HG02840 (cell line): ENCODE measurements around the gene NDUFB4.
"Not testable (repeated sequence)": the region's sequence is repeated elsewhere in the genome, so short reads cannot be mapped to it uniquely, and the experiment has no call there.

Experiments
- ATAC-seq: cut with Tn5 transposase; IDR thresholded peaks from one replicate; pipeline ENCODE4 v1.9.1; 2021; ENCODE audit warnings: mild to moderate bottlenecking, moderate library complexity, moderate number of reproducible peaks; ENCODE audit not compliant: unreplicated experiment, low FRiP score

NDUFB4 gene

DNA sequence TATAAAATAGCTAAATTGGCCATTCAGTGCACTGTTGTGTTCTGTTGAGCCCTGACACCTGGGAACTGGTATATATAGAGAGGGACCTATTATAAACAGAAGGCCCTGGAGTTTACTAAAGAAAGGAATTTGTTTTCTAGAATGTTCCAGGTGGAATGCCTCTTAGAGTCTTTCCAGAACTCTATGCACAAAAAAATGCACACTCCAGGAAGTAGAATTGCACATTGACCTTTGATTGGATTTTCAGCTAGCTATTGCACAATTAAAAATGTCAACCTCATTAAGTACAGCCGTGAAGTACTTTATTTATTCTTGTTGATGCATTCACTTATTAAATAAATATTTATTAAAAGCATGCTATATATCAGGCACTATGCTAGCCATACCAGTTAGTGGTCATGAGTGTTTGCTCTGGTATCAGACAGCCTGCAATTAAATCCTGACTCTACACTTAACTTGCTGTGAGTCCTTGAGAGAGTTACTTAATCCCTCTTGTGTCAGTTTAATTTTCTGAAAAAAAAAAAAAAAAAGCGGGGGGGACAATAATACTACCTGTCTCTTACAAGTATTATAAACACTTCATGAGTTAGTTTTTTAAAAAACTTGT is 40.8 kb downstream of the NDUFB4 start:
- ATAC-seq: no peak

DNA sequence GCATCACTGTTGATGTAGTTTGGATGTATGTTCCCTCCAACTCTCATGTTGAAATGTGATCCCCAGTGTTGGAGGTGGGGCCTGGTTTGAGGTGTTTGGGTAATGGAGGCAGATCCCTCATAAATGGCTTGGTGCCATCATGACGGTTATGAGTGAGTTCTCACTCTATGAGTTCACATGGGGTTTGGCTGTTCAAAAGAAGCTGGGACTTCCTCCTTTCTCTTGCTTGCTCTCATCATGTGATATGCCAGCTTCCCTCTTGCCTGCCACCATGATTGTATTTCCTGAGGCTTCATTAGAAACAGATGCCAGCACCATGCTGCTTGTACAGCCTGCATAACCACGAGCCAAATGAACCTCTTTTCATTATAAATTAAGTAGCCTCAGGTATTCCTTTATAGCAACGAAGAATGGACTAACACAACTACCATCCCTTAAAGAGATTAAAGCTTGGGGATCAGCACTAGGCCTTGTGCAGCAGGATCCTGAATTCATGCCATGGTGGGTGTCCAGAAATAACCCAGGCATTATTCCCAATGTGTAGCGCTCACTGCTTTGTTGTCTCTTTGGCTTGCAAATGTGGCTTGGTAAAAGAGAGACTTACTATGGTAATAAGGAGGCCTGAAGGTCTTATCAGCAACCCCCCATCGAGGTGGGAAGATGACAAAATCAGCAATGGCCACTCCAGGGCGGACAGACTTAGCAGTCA is 41.9 kb downstream of the NDUFB4 start:
- no peak for ATAC-seq

DNA sequence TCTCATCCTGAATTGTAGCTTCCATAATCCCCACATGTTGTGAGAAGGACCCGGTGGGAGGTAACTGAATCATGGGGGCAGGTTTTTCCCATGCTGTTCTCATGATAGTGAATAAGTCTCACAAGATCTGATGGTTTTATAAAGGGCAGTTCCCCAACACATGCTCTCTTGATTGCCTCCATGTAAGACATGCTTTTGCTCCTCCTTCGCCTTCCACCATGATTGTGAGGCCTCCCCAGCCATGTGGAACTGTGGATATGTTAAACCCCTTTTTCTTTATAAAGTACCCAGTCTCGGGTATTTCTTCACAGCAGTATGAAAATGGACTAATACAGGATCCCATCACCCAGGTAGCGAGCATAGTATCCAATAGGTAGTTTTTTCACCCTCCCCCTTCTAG is 42.7 kb downstream of the NDUFB4 start:
- ATAC-seq: not testable (repeated sequence)

DNA sequence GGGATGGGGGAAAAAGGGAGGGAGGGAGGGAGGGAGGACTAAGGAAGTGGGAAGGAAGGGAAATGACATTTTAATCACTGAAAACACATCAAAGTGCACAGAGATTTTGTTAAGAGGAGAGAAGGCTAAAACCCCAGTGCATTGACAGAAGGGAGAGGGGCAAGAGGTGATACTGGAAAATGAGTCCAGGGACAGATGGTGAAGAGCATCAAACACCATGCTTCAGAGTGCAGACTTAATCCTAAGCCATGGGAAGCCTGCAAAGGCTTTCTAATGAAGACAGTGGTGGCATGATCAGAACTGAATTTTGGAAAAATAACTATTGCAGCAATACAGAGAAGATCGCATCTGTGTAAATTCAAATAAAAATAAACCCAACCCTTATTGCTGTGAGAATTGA is 44.1 kb downstream of the NDUFB4 start:
- ATAC-seq: no peak

DNA sequence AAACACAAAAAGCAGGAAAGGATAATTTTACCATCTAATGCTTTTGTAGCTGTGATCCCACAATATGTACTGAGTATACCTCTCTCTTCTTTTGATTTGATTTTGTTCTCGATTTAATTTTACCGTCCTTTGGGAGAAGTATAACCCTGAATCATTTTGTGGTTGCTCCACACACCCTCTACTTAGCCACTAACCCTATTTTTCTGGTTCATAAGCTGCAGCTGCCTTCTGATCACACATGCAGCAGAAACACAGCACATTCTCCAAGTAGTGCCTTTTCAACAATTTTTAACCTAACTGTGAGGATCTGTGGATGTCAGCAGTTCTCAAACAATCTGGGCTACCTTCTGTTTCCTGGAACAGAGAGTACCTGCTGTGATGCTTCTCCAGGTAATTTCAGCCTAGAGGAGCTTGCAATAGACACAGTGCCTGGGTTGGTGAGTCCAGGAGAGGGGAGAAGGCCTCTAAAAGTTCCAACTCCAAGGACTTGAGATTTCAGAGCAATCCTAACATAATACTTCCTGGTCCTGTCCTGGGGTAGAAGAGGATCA is 45.6 kb downstream of the NDUFB4 start:
- no peak for ATAC-seq

DNA sequence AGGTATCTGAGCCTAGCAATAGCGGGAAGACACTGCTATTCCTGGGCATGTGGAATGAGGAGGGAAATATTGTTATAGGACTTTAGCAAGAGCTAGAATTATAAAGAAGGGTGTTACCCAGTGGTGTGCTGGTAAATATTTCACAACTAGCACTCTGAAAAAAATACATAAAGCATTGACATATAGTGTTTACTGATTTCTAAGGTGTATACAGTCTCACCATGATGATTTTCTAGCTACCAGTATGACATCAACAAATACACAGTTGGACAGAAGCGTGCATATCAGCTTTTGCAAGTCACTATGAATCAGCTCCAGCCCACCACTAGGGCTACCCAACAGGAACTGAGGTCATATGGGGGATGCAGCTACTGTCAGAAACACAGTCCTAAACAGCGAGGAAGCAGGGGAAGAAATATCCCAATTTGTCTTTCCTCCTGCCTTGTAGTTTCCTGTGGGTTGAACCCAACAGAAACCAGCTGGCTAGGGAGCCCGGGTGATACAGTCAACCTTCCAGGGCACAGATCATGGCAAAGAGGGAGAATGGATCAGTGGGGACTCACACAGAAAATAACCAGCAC is 46.3 kb downstream of the NDUFB4 start:
- no peak for ATAC-seq

DNA sequence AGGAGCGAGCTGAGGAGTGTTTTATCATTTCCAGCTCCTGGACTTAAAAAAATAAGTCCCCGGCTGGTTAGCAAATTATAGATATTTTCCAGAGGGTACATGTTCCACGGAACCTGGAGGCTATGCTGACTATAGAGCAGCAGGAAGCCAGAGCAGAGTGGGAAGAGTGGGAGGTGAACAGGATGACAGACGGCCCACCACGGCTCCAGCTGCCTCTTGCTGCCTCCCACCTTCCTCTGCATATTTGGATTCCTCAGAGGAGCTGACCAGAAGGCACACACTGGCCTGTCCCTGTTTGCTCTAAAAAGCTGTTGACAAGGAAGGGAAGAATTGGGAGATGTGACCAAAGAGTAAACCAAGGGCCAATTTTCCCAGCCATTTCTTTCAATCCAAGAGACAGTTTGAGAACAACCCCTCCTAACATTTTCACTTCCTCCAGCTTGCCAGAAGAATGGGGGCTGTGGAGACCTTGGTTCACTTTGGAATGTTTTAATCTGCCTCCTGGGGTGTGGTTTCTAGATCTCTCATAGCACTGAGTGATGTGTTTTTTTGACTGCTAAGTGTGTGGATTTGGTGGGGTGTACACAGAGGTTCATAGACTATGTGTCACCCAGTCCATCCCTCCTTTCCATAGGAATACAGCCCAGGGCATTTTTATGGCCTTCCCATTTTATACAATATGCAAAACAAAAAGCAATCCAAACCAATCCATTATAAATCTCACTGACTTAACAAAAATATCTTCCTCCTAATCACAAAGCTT is 49.1 kb downstream of the NDUFB4 start:
- ATAC-seq: no peak

DNA sequence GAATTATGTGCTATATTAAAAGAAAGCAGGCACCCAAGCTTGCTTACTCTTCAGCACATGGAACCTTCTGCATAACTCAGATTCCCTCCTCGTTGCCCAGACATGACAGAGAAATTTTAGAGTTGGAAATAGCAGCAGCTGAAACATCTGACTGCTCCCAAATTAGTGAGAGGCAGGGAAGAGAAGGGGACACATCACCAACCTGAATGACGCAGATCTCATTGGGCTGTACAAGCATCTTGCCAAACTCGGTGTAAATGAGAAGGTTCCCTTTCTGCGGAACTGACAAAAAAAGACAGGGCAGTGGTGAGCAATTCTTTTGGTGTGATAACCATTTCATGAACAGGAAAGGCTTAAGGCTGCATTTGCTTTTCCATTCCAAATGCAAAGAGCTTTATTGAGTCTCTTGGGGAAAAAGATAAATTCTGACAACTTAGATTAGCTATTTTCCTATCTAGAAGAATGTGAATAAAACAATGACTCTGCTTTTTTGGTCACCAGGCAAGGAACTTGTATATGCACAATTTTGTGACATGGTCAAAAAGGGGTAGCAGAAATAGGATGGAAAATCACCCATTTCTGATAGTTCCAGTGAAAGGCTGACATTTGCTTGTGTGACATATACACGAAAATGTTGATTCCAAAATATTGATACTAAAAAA is 50.8 kb downstream of the NDUFB4 start:
- ATAC-seq: no peak

DNA sequence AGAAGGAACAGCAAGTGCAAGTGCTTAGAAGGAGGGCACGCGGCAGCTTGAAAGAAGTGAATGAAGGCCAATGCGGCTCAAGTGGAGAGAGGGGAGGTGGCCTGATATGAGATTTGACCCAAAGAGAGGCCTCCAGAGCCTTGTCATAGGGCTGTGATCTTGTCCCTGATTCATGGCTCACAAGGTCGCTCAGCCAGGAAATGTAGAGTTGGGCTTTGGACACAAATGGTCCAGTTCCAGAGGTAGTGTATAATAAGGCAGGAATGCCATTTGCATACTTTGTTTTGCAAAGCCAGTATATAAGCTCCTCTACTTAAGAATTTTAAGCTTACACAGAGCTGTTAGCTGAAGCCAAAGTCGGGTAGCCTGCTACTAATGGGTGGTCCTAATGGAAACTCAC is 52.2 kb downstream of the NDUFB4 start:
- no peak for ATAC-seq

DNA sequence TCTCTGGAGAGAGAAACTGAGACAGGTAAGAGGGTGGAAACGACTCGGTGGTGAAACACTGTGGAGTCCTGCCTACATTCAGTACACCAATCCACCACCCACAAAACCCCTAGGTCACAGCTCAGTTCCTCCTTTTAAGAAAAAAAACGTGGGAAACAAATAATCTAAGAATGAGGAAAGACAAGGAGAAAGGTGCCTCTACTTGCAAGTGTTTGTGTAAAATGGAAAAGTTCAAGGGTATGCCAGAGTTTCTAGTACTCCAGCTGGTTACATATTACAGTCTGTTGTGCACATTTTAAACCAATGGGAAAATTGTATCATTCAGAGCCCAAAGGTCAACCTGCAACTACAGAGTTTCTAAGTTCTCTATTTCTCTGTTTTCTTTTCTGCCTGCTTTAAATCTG is 53.7 kb downstream of the NDUFB4 start:
- ATAC-seq: no peak

DNA sequence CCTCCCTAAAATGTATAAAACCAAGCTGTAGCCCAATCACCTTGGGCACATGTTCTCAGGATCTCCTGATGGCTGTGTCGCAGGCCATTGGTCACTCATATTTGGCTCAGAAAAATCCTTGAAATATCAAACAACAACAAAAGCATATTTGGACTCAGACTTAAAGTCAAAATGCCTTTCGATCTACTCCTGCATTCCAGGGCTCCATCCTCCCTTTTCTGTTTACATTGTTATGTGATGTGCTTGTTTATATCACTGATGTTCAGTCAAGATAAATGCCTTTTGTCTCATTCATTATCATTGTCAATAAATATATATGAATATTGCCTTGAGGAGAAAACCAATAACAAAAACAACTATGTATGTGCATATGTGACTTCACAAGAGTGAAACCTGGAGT is 54.2 kb downstream of the NDUFB4 start:
- ATAC-seq: no peak
